H1 (cell line): ENCODE data around the gene OGFOD3. TPM values are rescaled to one million over a fixed set of nuclear protein-coding genes. Genes with fewer than 3 reads are reported as not detected.

Source experiments
- POU5F1 ChIP-seq: IDR thresholded peaks from 2 replicates; pipeline ENCODE4 v1.6.1; 2011; ENCODE audit warnings: low read depth, mild to moderate bottlenecking, low read length, moderate library complexity
- SP4 ChIP-seq: IDR thresholded peaks from 2 replicates; pipeline ENCODE4 v1.6.1; 2012; ENCODE audit warnings: low read length, inconsistent platforms
- polyA plus RNA-seq, 7 experiments: library from polyadenylated mRNA; depleted of rRNA in 3 of 7; stranded (reverse) in 5 of 7; unstranded in 2 of 7; fragments of >200 nt in 5 of 7; fragments of 200-250 nt in 2 of 7; gene quantifications; 1 replicate in 5 of 7; 2 replicates in 1 of 7; 4 replicates in 1 of 7; pipeline versions ENCODE4 v1.2.1 to v1.2.3, GENCODE V29; 2011 to 2013; ENCODE audit warnings: missing spikeins in 2 of 7, mixed read lengths in 2 of 7
- total RNA-seq: library from RNA; stranded (reverse); fragmentation: NEBNext Ultra II Directional; extraction: Animal tissue kit (Norgen Biotek cat#: 25700); gene quantifications from 2 replicates; pipeline ENCODE4 v1.2.1, GENCODE V29; 2021
- TF ChIP-seq, protein P1 (sequence below): IDR thresholded peaks from 2 replicates; pipeline ENCODE4 v1.6.1; 2011; ENCODE audit warnings: low read length, improper control_type of control experiment

Gene OGFOD3
- total and polyA plus RNA-seq, 2 of the 8 experiments (the other 6 are each of a cell fraction or from before 2014, with no cell fraction given): 21.1 to 21.8 TPM

DNA sequence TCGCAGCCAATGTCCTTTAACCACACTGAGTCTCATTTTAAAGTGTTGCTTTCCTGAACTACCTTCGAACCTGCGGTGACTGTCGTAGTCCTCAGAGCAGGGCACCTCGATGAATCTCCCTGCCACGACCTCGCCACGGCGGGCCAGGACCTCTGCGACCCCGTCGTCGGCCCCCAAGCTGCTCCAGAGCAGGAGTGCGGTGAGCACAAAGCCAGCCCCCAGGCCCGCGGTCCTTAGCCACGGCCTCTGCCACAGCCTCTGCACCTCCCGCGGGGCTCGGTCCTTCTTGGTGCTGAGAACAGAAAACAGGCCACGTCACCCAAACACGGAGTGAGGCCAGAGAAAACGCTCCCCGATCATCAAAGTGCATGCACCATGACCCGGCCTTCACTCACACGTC lies 3.0 kb downstream of the OGFOD3 start (continued):
- TF ChIP-seq, protein P1, sequence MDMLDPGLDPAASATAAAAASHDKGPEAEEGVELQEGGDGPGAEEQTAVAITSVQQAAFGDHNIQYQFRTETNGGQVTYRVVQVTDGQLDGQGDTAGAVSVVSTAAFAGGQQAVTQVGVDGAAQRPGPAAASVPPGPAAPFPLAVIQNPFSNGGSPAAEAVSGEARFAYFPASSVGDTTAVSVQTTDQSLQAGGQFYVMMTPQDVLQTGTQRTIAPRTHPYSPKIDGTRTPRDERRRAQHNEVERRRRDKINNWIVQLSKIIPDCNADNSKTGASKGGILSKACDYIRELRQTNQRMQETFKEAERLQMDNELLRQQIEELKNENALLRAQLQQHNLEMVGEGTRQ: no peak
- TF ChIP-seq SP4: no peak
- no peak for TF ChIP-seq POU5F1
